ENCODE results near the gene THAP7.

THAP7 gene

GRCh38 chr22:21030621-21031544, 29.0 kb upstream of the THAP7 start:
- DNase-seq, result no peak

GRCh38 chr22:21030032-21030431, 28.1 kb upstream of the THAP7 start:
- no peak for DNase-seq

GRCh38 chr22:21029486-21030025, 27.6 kb upstream of the THAP7 start:
- no peak for DNase-seq

GRCh38 chr22:21028277-21029251, 26.6 kb upstream of the THAP7 start:
- DNase-seq, result no peak

- no peak for DNase-seq
These were observed 25.1 kb upstream of the THAP7 start for GRCh38 chr22:21026783-21027692.

GRCh38 chr22:21025763-21026755, 24.1 kb upstream of the THAP7 start:
- DNase-seq, result no peak

GRCh38 chr22:21025266-21025665, 23.3 kb upstream of the THAP7 start:
- DNase-seq, result no peak

GRCh38 chr22:21022955-21023614, 21.2 kb upstream of the THAP7 start:
- DNase-seq, result no peak

- DNase-seq, result no peak
These were observed 20.6 kb upstream of the THAP7 start for GRCh38 chr22:21022507-21022906.

- no peak for DNase-seq
These were observed 19.0 kb upstream of the THAP7 start for GRCh38 chr22:21020802-21021429.

- no peak for DNase-seq
These were observed 16.4 kb upstream of the THAP7 start for GRCh38 chr22:21018314-21018713.

GRCh38 chr22:21016644-21017420, 14.9 kb upstream of the THAP7 start:
- DNase-seq, result no peak

- no peak for DNase-seq
These were observed 13.6 kb upstream of the THAP7 start for GRCh38 chr22:21015466-21016006.

GRCh38 chr22:21014726-21015465, 13.0 kb upstream of the THAP7 start, which contains the start of gene P2RX6:
P2RX6 (plus strand) TSS chr22:21015165; CDS start chr22:21015175, 10 bp downstream.
- no peak for DNase-seq

GRCh38 chr22:21014202-21014725, 12.3 kb upstream of the THAP7 start:
- DNase-seq, result peak; percentile 90 to 96

- peak in 1 of 2 experiments; percentile 3 for DNase-seq
These were observed 11.8 kb upstream of the THAP7 start for GRCh38 chr22:21013657-21014201.
